Endothelial cell (in vitro differentiated cells): Measurements from ENCODE around the gene AKAP13. TPM values are rescaled to one million over a fixed set of nuclear protein-coding genes. Genes with fewer than 3 reads are reported as not detected.
"Not testable (repeated sequence)": the region's sequence is repeated elsewhere in the genome, so short reads cannot be mapped to it uniquely, and the experiment has no call there.

Source experiments
- DNase-seq: peaks from one replicate; pipeline ENCODE4 v3.0.0; 2021; ENCODE audit warnings: low spot score
- H3K27ac Mint-ChIP-seq: one replicate; pipeline ENCODE4 v1.8.0; 2021; ENCODE audit warnings: mixed read lengths, inconsistent platforms; ENCODE audit not compliant: unreplicated experiment
- H3K27me3 Mint-ChIP-seq: one replicate; pipeline ENCODE4 v1.8.0; 2021; ENCODE audit warnings: mild to moderate bottlenecking, moderate library complexity, mixed read lengths, inconsistent platforms; ENCODE audit not compliant: unreplicated experiment
- H3K36me3 Mint-ChIP-seq: one replicate; pipeline ENCODE4 v1.8.0; 2021; ENCODE audit warnings: mild to moderate bottlenecking, low read depth, mixed read lengths, inconsistent platforms; ENCODE audit not compliant: unreplicated experiment
- H3K4me1 Mint-ChIP-seq: one replicate; pipeline ENCODE4 v1.8.0; 2021; ENCODE audit warnings: mild to moderate bottlenecking, mixed read lengths, inconsistent platforms; ENCODE audit not compliant: unreplicated experiment
- H3K4me3 Mint-ChIP-seq: one replicate; pipeline ENCODE4 v1.8.0; 2021; ENCODE audit warnings: mild to moderate bottlenecking, mixed read lengths, inconsistent platforms; ENCODE audit not compliant: unreplicated experiment
- H3K9me3 Mint-ChIP-seq: one replicate; pipeline ENCODE4 v1.8.0; 2021; ENCODE audit warnings: mixed read lengths, inconsistent platforms; ENCODE audit not compliant: unreplicated experiment
- total RNA-seq: library from RNA; stranded (reverse); fragmentation: NEBNext Ultra II Directional; extraction: Animal tissue kit (Norgen Biotek cat#: 25700); gene quantifications from one replicate; pipeline ENCODE4 v1.2.1, GENCODE V29; 2021; ENCODE audit not compliant: unreplicated experiment
- TF ChIP-seq, protein P1 (sequence below): fragments of 200-600 bp; sonication (generic); IDR thresholded peaks from one replicate; pipeline ENCODE4 v1.5.0; 2021; ENCODE audit warnings: antibody characterized with exemption; ENCODE audit not compliant: unreplicated experiment

The AKAP13 gene
- total RNA-seq, 1 donor from 2014 or later = 249 TPM

DNA sequence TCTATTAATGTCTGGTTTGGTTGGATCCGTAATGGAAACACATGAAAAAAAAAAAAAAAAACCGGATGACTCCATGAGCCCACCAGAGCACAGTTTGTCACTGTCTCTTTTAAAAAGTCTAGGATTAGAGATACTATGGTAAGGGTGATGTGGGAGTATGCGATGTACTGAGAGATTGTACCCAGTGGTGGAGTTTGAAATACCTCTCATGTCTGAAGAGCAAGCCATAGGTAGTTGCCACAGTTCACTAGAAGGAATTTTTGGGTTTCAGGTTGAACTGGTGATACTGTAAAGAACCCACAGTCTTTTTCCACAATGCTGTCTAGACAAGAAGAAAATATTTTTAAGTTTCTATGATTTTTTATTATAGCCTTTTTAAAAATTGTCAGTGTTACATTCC, 281.5 kb downstream of the AKAP13 start:
- DNase-seq = no peak
- Mint-ChIP-seq H3K4me3 (no peak overlapping the region), H3K27me3 (peaks cover 2% of the 10 kb centered on the region), H3K27ac (no peak overlapping the region), H3K9me3 (no peaks in the 10 kb centered on the region), H3K4me1 (peaks cover 11% of the 10 kb centered on the region), H3K36me3 (peaks cover 41% of the 10 kb centered on the region)
- TF ChIP-seq, protein P1, sequence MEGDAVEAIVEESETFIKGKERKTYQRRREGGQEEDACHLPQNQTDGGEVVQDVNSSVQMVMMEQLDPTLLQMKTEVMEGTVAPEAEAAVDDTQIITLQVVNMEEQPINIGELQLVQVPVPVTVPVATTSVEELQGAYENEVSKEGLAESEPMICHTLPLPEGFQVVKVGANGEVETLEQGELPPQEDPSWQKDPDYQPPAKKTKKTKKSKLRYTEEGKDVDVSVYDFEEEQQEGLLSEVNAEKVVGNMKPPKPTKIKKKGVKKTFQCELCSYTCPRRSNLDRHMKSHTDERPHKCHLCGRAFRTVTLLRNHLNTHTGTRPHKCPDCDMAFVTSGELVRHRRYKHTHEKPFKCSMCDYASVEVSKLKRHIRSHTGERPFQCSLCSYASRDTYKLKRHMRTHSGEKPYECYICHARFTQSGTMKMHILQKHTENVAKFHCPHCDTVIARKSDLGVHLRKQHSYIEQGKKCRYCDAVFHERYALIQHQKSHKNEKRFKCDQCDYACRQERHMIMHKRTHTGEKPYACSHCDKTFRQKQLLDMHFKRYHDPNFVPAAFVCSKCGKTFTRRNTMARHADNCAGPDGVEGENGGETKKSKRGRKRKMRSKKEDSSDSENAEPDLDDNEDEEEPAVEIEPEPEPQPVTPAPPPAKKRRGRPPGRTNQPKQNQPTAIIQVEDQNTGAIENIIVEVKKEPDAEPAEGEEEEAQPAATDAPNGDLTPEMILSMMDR = no peak

GRCh38 chr15:85665677-85666076, 285.3 kb downstream of the AKAP13 start:
- not testable (repeated sequence) for H3K27me3 Mint-ChIP-seq, DNase-seq, H3K27ac Mint-ChIP-seq, H3K9me3 Mint-ChIP-seq
- peak overlapping the region; percentile 21 for H3K4me3 Mint-ChIP-seq
- peaks cover 47% of the 10 kb centered on the region for H3K36me3 Mint-ChIP-seq
- H3K4me1 Mint-ChIP-seq = peaks cover 16% of the 10 kb centered on the region

- H3K4me3 Mint-ChIP-seq = peak overlapping the region; percentile 56
- DNase-seq = no peak
- H3K4me1 Mint-ChIP-seq = peaks cover 16% of the 10 kb centered on the region
- no peaks in the 10 kb centered on the region for H3K9me3 Mint-ChIP-seq
- H3K27ac Mint-ChIP-seq = peak overlapping the region; percentile 96
- peaks cover 7% of the 10 kb centered on the region for H3K27me3 Mint-ChIP-seq
- peaks cover 55% of the 10 kb centered on the region for H3K36me3 Mint-ChIP-seq
- TF ChIP-seq, protein P1 = no peak
Measured at GRCh38 chr15:85667491-85668424, 287.4 kb downstream of the AKAP13 start.

GRCh38 chr15:85671156-85671555, 290.8 kb downstream of the AKAP13 start:
- H3K27ac Mint-ChIP-seq = no peak overlapping the region
- no peak overlapping the region for H3K4me3 Mint-ChIP-seq

GRCh38 chr15:85672332-85673084, 292.1 kb downstream of the AKAP13 start:
- H3K27ac Mint-ChIP-seq = no peak overlapping the region
- no peaks in the 10 kb centered on the region for H3K9me3 Mint-ChIP-seq
- TF ChIP-seq, protein P1 = no peak
- H3K4me1 Mint-ChIP-seq = peaks cover 16% of the 10 kb centered on the region
- peaks cover 48% of the 10 kb centered on the region for H3K36me3 Mint-ChIP-seq
- DNase-seq = no peak
- H3K27me3 Mint-ChIP-seq = peaks cover 7% of the 10 kb centered on the region
- H3K4me3 Mint-ChIP-seq = no peak overlapping the region

More at GRCh38 chr15:85671156-85671555, 290.8 kb downstream of the AKAP13 start:
- no peak for DNase-seq
- H3K36me3 Mint-ChIP-seq = peaks cover 47% of the 10 kb centered on the region
- H3K9me3 Mint-ChIP-seq = no peaks in the 10 kb centered on the region
- H3K4me1 Mint-ChIP-seq = peaks cover 25% of the 10 kb centered on the region
- TF ChIP-seq, protein P1 = no peak
- H3K27me3 Mint-ChIP-seq = peaks cover 7% of the 10 kb centered on the region
